ENCODE data around the gene TSPAN18.

Gene TSPAN18

DNA sequence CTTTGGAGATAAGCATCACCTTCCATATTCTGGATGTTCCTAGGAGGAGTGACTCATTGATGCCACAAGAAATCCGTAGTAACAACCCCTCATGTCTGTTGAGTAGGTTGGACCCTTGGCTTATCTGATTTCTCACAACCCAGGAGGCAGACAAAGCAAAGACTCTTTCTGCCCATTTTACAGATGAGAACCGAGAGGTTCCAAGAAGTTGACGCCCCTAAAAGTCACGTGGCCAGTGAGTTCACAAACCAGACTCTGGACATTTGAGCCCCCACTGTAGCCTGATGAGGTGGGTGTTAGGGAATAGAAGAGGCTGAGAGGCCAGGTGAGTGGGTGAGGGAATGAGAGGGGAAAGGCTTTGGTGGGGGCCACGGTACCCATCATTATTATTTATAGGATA, 70.3 kb downstream of the TSPAN18 start:
- no peak for DNase-seq (ENCODE audit: low spot score)

- no peak for DNase-seq (ENCODE audit: low spot score)
These were observed 71.3 kb downstream of the TSPAN18 start for GRCh38 chr11:44797886-44798606.

DNA sequence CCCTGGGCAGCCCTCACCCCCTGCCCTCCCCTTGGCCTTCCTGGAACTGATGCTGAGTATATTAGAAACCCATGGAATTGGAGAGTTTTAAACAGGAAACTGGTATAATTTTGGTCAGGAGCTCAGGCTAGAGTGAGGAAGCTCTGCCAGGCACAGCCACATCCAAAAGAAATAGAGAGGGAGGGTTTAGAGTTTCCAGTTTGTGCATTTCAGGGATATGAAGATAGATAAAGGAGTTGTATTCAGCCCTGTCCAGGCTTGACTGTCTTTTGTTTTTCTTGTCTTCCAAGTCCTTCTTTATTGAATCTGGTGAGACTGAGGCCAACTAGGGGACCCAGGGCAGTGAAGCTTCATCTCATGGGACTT, 71.8 kb downstream of the TSPAN18 start:
- DNase-seq (ENCODE audit: low spot score) = no peak

DNA sequence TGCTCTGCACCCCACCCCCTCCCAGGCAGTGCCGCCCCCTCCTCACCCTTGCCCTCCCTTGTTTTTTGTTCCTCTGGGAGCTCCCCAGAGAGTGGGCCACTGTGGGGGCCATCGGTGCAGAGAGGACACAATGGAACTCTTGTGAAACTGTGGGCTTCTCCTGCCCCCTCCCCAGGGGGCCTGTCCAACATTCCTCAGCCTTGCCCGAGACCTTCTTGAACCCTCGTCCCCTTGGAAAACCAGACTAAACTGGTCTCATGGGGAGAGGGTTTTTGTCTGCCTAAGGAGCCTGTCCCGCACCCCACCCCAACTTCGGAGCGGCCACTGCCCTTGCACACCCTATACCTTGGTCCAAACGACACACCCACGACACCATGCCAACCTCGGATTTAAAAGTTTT, 72.2 kb downstream of the TSPAN18 start:
- DNase-seq (ENCODE audit: low spot score) = no peak

DNA sequence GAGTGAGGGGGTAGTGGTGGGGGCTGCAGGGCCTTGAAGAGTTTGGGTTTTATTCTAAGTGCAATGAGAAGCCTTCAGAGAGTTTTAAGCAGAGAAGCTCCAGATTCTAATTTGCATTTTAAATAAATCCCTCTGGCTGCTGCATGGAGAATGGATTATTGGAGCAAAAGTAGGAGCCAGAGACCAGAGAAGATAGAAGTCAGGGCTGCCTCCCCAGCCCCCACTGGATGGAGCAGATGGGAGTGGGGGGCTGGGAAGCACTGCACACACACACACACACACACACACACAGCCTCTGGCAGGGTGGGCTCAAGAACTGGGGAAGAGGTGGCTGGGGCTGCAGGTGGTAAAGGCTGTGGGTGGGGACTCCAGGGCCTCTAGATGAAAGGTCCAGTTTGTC, 75.6 kb downstream of the TSPAN18 start:
- DNase-seq (ENCODE audit: low spot score) = no peak

DNA sequence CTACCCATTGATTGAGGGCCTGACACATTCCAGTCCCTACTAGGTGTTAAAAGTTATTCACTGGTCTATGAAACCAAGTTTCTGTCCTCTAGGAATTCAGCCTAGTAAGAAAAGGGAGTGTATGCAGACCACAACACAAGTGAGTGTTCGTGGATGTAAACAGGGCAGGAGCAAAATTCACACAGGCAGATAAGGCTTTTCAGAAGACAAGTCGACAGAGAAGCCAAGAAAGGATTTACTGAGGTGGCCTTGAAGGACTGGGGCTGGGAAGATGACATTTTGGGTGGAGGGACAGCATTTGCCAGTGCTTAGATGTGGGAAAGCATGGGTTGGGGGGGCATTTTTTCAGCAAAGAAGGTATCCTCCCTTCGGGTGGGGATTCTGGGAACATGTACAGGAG, 76.2 kb downstream of the TSPAN18 start:
- no peak for DNase-seq (ENCODE audit: low spot score)

- DNase-seq (ENCODE audit: low spot score) = no peak
These were observed 78.0 kb downstream of the TSPAN18 start for GRCh38 chr11:44804449-44805437.

- no peak for DNase-seq (ENCODE audit: low spot score)
These were observed 78.8 kb downstream of the TSPAN18 start for GRCh38 chr11:44805596-44805995.

DNA sequence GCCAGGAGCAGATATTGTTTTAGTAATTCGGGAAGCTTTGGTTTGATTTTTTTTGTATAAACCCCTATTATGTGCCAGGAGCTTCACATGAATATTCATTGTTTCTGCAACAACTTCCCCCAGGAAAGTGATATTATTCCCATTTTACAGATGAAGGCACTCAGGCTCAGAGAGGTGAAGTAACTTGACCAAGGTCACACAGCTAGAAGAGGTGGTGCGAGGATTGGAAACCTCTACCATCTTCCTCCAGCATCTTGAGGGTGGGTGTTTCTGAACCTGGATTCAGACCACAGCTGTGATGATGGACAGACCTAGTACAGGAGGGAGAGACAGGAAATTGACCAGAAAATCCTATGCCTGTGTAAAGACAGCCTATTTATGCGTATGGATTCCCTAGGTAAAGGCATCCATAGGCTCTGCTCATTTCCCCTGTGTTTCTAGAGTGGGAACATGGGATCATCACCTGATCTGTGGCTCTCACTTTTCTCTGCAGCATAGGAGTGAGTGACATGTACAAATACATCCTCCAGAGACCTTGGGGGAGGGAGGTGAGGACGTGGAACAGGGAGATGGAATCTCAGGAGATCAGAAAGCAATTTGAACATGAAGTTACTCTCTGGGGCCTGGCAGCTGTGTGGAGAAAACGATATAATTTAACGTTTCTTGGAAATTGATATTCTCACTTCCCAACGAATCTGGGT, 81.4 kb downstream of the TSPAN18 start:
- no peak for DNase-seq (ENCODE audit: low spot score)

- no peak for DNase-seq (ENCODE audit: low spot score)
These were observed 82.5 kb downstream of the TSPAN18 start for GRCh38 chr11:44809283-44809682.

DNA sequence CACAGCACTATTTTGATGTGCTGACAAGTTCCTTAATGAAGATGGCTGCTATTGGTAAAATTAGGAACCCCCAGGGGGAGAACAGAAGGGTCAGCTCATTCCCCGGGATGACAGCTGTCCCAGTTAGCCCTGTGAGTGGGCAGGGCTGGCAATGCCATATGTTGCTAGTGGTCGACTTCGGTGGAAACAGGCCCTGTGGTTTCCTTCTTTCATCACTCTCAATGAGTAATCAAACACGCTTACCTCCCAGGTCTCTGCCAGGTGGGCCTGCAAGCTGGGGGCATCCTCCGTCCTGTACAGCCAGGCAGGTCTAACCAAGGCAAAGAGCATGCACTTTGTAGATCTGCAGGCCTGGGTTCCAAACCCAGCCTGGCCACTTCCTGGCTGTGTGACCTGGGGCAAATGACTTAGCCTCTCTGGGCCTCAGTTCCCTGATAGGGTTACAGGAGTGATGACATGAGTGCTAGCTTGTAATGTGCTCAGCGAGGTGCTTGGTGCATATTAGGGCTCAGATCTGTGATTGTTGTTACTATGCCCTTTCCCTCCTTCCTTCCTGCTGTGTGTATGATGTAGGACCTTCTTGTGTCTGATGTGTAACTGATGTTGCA, 85.2 kb downstream of the TSPAN18 start:
- DNase-seq (ENCODE audit: low spot score) = no peak

DNA sequence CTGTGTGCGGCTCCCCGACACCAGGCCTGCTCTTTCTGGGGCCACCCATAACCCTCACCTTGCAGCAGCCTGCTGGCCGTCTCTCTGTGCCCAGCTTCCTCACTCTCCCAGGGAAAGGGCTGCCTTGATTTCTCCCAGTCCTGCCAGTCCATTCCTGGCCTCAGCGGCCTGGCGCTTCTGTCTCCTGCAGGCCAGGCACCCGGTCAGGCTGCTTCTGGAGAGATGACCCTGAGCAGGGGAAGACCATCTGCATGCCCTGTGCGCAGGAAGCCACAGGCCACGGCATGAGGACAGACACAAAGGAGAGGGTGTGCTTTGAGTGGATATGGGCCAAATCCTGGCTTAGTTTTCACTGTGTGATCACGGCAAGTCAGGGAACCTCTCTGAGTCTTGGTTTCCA, 86.2 kb downstream of the TSPAN18 start:
- DNase-seq (ENCODE audit: low spot score) = no peak

DNA sequence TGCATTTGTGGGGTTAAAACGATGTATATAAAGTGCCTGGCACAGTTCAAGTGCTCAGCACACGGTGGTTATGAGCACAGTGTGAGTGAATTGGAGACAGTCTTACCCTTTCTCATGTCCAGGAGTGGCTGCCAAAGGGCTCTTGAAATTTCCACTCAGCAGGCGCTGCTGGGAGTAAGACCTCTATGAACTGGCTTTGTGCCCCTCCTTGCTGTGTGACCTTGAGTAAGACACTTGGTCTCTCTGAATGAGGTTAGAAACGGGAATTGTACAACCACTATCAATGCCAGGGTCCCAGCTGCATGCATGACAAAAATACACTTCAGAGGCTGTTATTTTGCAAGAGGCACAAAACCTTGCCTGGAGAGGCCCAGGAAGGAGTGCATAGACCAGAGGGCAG, 86.6 kb downstream of the TSPAN18 start:
- DNase-seq (ENCODE audit: low spot score) = no peak

DNA sequence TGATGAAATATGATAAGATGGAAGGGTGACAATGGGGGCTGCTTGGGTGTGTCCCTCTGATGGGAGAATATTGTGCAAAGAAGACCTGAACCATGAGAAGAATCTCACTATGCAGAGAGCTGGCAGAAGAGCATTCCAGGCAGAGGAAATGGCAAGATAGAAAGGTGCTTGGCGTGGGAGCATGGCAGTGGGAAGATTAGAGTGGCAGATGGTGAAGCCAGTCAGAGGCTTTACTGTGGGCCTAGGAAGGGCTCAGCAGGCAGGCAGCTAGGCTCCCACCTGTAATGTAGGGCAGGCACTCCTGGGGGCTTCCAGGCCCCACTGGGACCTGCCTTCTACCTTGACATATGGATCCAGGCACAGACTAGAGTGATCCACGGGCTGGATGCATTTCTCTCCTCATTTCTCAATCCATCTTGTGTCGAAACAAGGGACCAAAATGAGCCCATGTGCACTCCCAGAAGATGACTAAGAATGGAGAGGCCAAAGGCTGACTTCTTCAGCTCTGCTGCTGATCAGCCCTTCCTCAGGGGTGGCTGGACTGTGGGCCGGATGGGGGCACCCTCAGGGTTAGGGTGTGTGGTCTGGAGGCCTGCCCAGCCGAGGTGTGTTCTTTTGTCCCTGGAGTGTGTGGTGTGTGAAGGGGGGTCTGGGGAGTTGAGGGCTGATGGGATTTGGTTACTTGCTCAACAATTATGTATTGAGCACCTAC, 88.3 kb downstream of the TSPAN18 start:
- no peak for DNase-seq (ENCODE audit: low spot score)

DNA sequence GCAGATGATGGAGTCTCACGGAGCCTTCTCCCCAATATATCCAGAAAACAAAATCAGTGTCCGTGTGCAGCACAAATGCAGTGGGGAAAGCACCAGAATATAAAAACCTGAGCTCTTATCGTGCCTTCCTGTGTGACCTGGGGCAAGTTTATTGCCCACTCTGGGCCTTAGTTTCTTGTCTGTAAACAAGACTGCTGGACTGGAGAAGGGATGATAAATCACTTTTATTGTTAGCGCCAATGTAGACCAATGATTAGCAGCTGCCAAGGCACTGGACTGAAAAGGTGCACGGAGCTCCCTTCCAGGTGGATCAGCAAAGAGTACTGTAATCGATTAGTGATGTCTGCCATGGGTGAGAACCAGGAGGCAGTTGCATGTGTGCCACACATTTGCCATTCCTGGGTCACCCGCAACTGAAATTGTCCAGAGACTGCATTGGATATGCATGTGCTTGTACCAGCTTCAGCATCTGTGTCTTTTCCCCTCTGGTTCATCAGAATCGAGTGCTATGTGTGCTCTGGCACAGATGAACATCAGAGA, 89.2 kb downstream of the TSPAN18 start:
- DNase-seq (ENCODE audit: low spot score) = no peak

DNA sequence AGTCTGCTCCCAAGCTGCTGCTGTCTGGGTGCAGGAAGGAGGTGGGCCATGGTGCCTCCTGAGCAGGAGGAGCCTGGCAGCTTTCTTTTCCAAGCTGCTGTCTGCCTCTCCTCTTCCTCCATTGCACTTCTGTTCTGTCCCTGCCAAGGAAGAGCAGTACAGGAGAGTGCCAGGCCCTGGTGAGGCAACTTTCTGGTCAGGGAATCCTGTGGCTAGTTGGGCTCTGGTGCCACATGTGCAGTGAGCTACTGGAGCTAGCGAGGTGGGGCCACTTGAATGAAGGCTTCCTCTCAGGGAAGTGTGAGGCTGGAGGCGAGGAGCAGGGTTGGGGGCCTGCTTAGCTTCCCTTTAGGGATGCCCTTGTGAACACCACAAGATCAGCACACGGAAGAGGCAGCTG, 90.0 kb downstream of the TSPAN18 start:
- no peak for DNase-seq (ENCODE audit: low spot score)

- no peak for DNase-seq (ENCODE audit: low spot score)
These were observed 90.6 kb downstream of the TSPAN18 start for GRCh38 chr11:44817207-44817949.

DNA sequence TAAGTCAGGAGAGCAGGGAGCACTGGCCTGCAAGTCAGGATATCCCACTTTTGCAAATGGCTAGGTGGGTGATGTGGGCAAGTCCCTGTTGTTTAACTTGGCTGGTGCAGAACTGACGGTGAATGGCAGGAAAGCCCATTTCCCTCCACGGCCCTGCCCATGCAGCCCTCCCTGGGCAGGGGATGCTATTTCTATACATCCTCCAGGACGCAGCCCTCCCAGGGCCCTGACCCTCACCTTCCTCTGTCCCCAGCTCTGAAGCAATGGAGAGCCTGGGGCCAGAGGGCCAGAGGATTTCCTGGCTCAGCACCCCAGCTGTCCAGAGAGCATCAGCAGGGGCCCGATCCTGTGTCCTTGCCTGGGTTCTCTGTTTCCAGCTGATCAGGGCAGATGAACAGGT, 91.3 kb downstream of the TSPAN18 start:
- DNase-seq (ENCODE audit: low spot score) = no peak

DNA sequence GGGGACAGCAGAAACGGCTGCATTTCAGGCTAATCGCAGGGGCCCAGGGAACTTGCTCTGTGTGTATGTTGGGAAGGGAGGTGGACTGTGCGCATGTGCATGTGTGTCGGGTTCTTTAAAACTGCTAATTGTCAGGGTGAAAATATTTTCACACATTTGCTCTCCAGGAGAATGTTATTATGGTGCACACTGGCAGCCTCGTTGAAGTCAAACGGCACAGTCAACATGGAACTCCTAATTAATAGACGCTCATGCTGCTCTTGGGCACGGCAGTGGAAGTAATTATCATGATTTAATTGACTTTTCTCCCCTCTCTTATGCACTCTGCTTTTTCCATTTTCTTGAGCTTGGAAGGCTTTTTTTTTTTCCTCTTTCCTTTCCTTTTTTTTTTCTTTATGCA, 92.6 kb downstream of the TSPAN18 start:
- DNase-seq (ENCODE audit: low spot score) = no peak

DNA sequence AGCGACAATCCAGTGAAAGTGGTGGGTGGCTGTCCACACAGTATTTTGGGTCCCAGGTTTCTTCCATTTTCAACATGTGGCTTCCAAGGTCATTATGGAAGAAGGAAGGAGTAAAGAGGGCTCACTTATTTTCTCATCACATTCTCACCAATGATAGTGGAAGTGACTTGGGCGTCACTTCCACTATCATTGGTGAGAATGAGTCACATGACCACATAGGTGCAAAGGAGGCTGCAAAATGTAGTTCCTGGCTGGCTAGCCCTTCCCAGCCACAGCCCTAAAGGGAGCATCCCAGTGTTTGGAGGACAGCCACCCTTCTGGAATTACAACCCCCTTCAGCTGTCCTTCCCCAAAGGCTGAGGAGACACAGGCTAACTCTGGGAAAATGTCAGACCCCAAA, 95.6 kb downstream of the TSPAN18 start:
- no peak for DNase-seq (ENCODE audit: low spot score)

Data from SK-N-DZ (cell line).